GM04504 (cell line): ENCODE measurements around the gene TRAF1.

Experiments used
- DNase-seq: peaks from one replicate; pipeline ENCODE4 v3.0.0-alpha.2; 2012; ENCODE audit warnings: low read depth

The TRAF1 gene

GRCh38 chr9:120924698-120925534 lies 1.7 kb downstream of the TRAF1 start:
- DNase-seq, result no peak

DNA sequence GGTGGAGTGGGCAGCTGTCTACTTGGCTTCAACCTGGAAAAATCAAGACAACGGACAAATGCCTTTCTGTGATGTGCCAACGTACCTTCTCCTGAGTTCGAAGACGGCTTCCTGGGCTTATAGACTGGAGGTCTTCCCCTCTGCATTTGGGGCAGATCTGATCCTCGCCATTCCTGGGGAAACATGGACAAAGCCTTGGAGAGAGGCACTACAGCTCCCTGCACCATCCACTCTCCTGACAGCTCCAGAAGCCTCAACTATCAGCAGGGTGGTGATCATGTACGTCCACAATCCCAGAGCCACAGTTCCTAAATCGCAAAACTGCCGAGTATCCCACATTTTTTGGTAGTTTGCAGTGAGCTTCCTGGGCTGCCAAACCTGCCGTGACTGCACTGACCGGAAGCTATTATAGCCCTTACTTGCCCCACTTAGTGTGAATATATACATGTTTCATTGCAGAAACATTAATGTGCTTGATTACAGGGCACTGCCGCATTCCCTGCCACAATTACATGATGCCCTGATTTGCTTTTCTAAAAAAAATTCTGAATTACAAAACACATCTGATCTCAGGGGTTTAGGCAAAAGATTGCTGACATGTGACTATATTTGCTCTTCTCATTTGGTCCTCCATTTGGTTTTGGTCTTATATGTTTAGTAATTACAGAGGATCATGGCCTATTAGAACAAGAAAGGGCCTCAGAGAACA lies 2.8 kb downstream of the TRAF1 start:
- no peak for DNase-seq

DNA sequence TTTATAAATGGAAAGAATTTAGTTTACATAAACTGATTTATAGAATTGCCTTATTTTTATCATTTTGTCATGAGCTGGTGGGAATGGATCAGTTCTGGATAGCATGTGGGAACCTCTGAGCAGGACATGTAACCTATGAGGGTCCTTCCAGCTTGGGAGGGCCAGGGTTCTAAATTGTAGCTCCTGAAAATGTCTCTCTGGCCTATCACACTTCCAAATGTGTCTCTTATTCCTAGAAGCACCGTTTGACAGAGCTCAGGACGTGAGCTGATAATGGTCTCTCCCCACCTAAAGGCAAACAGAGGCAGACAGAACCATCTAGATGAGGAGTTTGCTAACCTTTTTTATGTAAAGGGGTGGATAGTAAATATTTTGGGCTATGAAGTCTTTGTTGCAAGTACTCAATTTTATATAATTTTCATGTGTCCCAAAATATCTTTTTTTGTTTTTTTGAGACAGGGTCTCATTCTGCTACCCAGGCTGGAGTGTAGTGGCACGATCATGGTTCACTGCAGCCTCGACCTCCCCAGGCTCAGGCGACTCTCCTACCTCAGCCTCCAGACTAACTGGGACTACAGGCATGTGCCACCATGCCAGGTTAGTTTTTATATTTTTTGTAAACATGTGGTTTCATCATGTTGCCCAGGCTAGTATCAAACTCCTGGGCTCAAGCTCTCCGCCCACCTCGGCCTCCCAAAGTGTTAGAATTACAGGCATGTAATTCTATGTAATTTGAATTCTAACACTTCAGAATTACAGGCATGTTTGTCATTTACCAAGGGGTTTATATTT lies 4.0 kb downstream of the TRAF1 start:
- no peak for DNase-seq

- DNase-seq, result no peak
Measured at GRCh38 chr9:120921661-120922181, 4.9 kb downstream of the TRAF1 start.

DNA sequence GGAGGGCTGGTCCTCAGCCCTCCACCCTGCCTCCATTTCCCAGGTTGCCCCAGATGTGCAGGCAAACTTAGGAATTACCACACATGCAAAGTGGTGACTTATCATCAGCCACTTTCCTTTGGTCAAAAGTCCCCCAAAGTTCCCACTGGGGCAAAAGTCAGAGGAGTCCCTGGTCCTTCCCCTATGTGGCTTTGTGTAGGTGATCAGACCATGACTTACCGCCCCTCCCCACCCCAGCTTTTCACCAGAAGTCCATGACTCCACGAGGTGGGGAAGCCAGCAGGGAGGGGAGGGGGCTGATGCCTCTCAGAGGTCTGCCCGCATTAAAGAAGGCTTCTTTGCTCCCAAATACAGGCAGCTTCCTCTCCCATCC lies 5.8 kb downstream of the TRAF1 start:
- DNase-seq, result no peak

- DNase-seq, result no peak
Measured at GRCh38 chr9:120919843-120920805, 6.5 kb downstream of the TRAF1 start.

GRCh38 chr9:120918931-120919842 lies 7.4 kb downstream of the TRAF1 start:
- no peak for DNase-seq

- DNase-seq, result no peak
Measured at GRCh38 chr9:120917929-120918762, 8.4 kb downstream of the TRAF1 start.

GRCh38 chr9:120916991-120917880 lies 9.4 kb downstream of the TRAF1 start:
- DNase-seq, result no peak

- DNase-seq, result no peak
Measured at GRCh38 chr9:120916588-120916987, 10.0 kb downstream of the TRAF1 start.

DNA sequence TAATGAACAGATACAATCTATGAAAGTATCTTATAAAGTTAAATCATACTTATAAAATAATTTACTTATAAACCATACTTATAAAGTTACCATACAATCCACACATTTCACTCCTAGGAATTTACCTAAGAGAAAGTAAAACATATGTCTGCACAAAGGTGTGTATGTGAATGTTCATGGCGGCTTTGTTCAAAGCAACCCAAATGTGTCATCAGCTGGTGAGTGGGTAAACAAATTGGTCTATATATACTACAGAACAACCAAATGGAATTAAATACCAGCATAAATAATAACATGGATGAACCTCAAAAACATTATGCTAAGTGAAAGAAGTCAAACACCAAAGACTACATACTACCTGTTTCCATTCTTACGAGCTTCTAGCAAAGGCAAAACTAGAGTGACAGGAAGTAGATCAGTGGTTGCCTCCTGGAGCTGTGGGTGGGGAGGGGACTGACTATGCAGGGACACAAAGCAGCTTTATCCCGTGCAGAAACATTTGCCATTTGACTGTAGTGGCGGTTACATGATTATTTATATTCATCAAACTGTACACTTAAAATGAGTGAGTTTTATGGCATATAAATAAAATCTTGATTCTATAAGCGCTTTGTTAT lies 10.6 kb downstream of the TRAF1 start:
- no peak for DNase-seq

- DNase-seq, result no peak
Measured at GRCh38 chr9:120914953-120915352, 11.6 kb downstream of the TRAF1 start.

- DNase-seq, result no peak
Measured at GRCh38 chr9:120914396-120914795, 12.2 kb downstream of the TRAF1 start.

DNA sequence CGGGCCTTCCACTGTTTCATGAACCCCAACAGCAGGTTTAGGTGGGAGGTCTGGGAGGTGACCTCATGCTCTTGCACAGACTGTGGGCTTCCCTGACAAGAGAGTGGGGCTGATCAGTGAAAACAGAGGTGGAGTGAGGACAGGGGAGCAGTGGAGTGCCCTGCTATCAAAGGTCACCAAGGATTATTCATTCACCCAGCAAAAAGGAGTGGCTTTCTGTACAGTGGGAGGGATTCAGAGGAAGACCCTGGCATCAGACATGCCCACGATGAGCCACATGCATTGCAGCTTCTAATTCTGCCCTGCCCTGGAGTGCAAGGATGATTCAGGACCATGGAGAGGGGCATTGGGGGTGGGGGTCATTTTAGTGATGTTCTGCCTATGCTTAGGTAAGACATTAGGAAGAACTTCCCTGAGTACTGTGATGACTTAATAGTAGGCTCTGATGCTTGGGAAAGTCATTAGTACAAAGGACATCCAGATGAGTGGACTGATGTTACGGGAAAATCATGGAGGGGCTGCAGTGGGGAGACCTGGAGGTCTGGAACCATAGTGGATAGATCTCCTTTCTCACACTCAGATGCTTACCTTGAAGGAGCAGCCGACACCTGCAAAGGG lies 12.8 kb downstream of the TRAF1 start:
- DNase-seq, result no peak

- no peak for DNase-seq
Measured at GRCh38 chr9:120912958-120913646, 13.5 kb downstream of the TRAF1 start.

- no peak for DNase-seq
Measured at GRCh38 chr9:120911295-120911837, 15.2 kb downstream of the TRAF1 start.
